Trophoblast cell (in vitro differentiated cells and primary cell): ENCODE measurements around the gene CCDC184.

Experiments used
- DNase-seq, 2 donors: peaks; one replicate each; pipeline ENCODE4 v3.0.0-alpha.2; 2016
- H2AFZ ChIP-seq: 2 replicates; pipeline ENCODE4 v1.6.1; 2013; ENCODE audit warnings: low read length, moderate library complexity, mild to moderate bottlenecking; ENCODE audit not compliant: insufficient read depth, poor library complexity
- H2AK5ac ChIP-seq: 2 replicates; pipeline ENCODE4 v1.6.1; 2013; ENCODE audit warnings: mild to moderate bottlenecking, low read length
- H2BK120ac ChIP-seq: 2 replicates; pipeline ENCODE4 v1.6.1; 2013; ENCODE audit warnings: low read length, mild to moderate bottlenecking, moderate library complexity; ENCODE audit not compliant: insufficient read depth, poor library complexity
- H2BK12ac ChIP-seq: 2 replicates; pipeline ENCODE4 v1.6.1; 2013; ENCODE audit warnings: mild to moderate bottlenecking, low read length, moderate library complexity
- H2BK5ac ChIP-seq: 2 replicates; pipeline ENCODE4 v1.6.1; 2013; ENCODE audit warnings: low read length, low read depth, moderate library complexity, mild to moderate bottlenecking; ENCODE audit not compliant: poor library complexity
- H3K14ac ChIP-seq: 2 replicates; pipeline ENCODE4 v1.6.1; 2013; ENCODE audit warnings: mild to moderate bottlenecking, low read length
- H3K18ac ChIP-seq: 2 replicates; pipeline ENCODE4 v1.6.1; 2013; ENCODE audit warnings: mild to moderate bottlenecking, low read length
- H3K23ac ChIP-seq: 2 replicates; pipeline ENCODE4 v1.6.1; 2013; ENCODE audit warnings: low read length
- H3K27ac ChIP-seq: 2 replicates; pipeline ENCODE4 v1.5.1; 2013; ENCODE audit warnings: low read depth, mild to moderate bottlenecking, inconsistent platforms, low read length, moderate library complexity
- H3K27me3 ChIP-seq: 2 replicates; pipeline ENCODE4 v1.6.1; 2013; ENCODE audit warnings: inconsistent platforms, mild to moderate bottlenecking, low read length, moderate library complexity; ENCODE audit not compliant: insufficient read depth
- H3K36me3 ChIP-seq, 2 experiments: 1 replicate in 1 of 2; 2 replicates in 1 of 2; pipeline ENCODE4 v1.6.1; 2013; ENCODE audit warnings: low read length in 2 of 2, mild to moderate bottlenecking in 2 of 2, moderate library complexity in 1 of 2; ENCODE audit not compliant: insufficient read depth in 2 of 2, control insufficient read depth in 1 of 2
- H3K4ac ChIP-seq: 2 replicates; pipeline ENCODE4 v1.6.1; 2013; ENCODE audit warnings: low read depth, mild to moderate bottlenecking, low read length, moderate library complexity
- H3K4me1 ChIP-seq, 2 experiments: 1 replicate in 1 of 2; 2 replicates in 1 of 2; pipeline ENCODE4 v1.6.1; 2013; ENCODE audit warnings: low read length in 2 of 2, mild to moderate bottlenecking in 2 of 2, moderate library complexity in 1 of 2; ENCODE audit not compliant: insufficient read depth in 2 of 2, control insufficient read depth in 1 of 2
- H3K4me2 ChIP-seq: 2 replicates; pipeline ENCODE4 v1.6.1; 2013; ENCODE audit warnings: inconsistent platforms, mild to moderate bottlenecking, low read length, moderate library complexity
- H3K4me3 ChIP-seq: 2 replicates; pipeline ENCODE4 v1.5.1; 2013; ENCODE audit warnings: mild to moderate bottlenecking, low read depth, low read length, inconsistent platforms
- H3K79me1 ChIP-seq: one replicate; pipeline ENCODE4 v1.6.1; 2013; ENCODE audit warnings: low read length
- H3K79me2 ChIP-seq: 2 replicates; pipeline ENCODE4 v1.6.1; 2013; ENCODE audit warnings: low read length, mild to moderate bottlenecking; ENCODE audit not compliant: control insufficient read depth, insufficient read depth, poor library complexity
- H3K9ac ChIP-seq: 2 replicates; pipeline ENCODE4 v1.6.1; 2013; ENCODE audit warnings: mild to moderate bottlenecking, low read length
- H3K9me3 ChIP-seq: 2 replicates; pipeline ENCODE4 v1.6.1; 2013; ENCODE audit warnings: low read depth, mild to moderate bottlenecking, control low read depth, inconsistent platforms, low read length; ENCODE audit not compliant: insufficient read depth
- H4K12ac ChIP-seq: 2 replicates; pipeline ENCODE4 v1.6.1; 2013; ENCODE audit warnings: low read depth, mild to moderate bottlenecking, low read length, moderate library complexity
- H4K8ac ChIP-seq: 2 replicates; pipeline ENCODE4 v1.6.1; 2013; ENCODE audit warnings: low read depth, mild to moderate bottlenecking, low read length, moderate library complexity
- H4K91ac ChIP-seq: one replicate; pipeline ENCODE4 v1.6.1; 2013; ENCODE audit warnings: low read depth, mild to moderate bottlenecking, low read length, moderate library complexity
- WGBS: extraction: QIAGEN DNeasy Blood & Tissue Kit; methylation state at CpG from one replicate; pipeline ENCODE4 v1.1.7; 2013; ENCODE audit warnings: missing lambda C conversion rate; ENCODE audit not compliant: insufficient read length, insufficient coverage; ENCODE audit errors: extremely low coverage; 5-methylcytosine and 5-hydroxymethylcytosine counted together

Gene CCDC184

DNA sequence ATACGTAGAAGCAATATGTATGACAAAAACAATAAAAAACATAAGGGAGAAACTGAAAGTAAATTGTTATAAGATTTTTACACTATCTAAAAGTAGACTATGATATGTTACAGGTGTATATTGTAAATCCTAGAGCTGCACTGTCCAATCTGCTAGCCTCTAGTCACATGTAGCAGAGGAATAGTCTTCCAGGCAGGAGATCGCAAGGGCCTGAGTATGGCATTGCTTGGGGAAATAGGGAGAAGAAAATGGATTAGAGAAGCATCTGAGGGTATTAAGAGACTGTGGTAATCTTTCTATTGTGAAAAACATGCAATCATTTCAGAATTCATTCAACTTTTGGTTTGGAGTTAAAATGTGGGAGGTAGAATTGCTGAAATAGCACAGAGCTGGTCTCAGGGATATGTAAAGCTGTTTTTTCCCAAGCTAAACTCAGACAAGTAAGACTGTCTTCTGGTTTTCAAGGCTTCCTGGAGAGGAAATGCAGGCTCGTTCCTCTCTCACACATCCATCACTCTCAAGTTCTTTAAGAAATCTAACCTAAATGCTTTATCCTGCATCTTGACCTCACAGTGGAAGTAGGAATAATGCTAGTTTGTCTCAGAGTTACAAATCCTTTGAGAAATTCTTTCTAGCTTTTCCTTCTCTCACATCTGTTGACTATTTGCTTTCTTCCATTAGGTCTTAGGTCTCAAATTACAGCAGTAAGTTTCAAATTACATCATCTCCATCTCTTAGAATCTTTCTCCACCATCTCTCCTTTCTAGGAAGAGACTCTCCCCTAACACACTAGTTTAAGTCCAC is 7.6 kb upstream of the CCDC184 start:
- no peak overlapping the region for H2BK120ac ChIP-seq
- H3K4me3 ChIP-seq, result no peak overlapping the region
- no peak overlapping the region for H3K9ac ChIP-seq
- H2BK12ac ChIP-seq, result no peak overlapping the region
- H4K91ac ChIP-seq, result no peak overlapping the region
- H3K36me3 ChIP-seq, result no peaks in the 10 kb centered on the region
- H3K14ac ChIP-seq, result no peak overlapping the region
- no peak overlapping the region for H2AK5ac ChIP-seq
- no peak overlapping the region for H4K8ac ChIP-seq
- H2BK5ac ChIP-seq, result no peak overlapping the region
- H3K23ac ChIP-seq, result no peak overlapping the region
- no peak overlapping the region for H3K4me2 ChIP-seq
- no peaks in the 10 kb centered on the region for H3K9me3 ChIP-seq
- no peaks in the 10 kb centered on the region for H3K27me3 ChIP-seq
- no peak overlapping the region for H3K18ac ChIP-seq
- H3K4me1 ChIP-seq, result no peaks in the 10 kb centered on the region
- H3K79me2 ChIP-seq, result no peaks in the 10 kb centered on the region
- no peak overlapping the region for H4K12ac ChIP-seq
- WGBS, result no CpG with 5 or more reads among the region's 3 CpGs
- no peak overlapping the region for H3K27ac ChIP-seq
- DNase-seq, result no peak
- no peaks in the 10 kb centered on the region for H3K79me1 ChIP-seq
- no peak overlapping the region for H3K4ac ChIP-seq
- no peak overlapping the region for H2AFZ ChIP-seq

DNA sequence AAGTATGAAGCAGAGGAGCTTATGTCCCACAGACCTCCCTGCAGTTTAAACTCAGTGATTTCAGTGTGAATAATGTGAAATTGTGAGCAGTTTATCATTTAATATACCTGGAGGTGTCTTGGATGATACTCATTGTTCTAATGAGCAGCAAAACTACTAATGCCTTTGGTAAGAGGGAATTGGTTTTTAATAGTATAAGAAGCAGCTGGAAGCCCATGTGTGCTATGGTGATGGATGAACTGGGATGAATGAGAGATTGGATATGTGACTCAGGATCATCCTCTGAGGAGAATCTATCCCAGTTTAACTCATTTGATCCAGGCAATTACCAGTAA is 7.1 kb upstream of the CCDC184 start:
- Histone ChIP-seq H2BK120ac (no peak overlapping the region), H3K4ac (no peak overlapping the region), H4K91ac (no peak overlapping the region), H4K8ac (no peak overlapping the region), H3K4me2 (no peak overlapping the region), H3K4me1 (no peaks in the 10 kb centered on the region), H3K4me3 (no peak overlapping the region), H3K36me3 (no peaks in the 10 kb centered on the region), H3K9ac (no peak overlapping the region), H3K27me3 (no peaks in the 10 kb centered on the region), H3K18ac (no peak overlapping the region), H2AK5ac (no peak overlapping the region), H2BK12ac (no peak overlapping the region), H4K12ac (no peak overlapping the region), H3K79me1 (no peaks in the 10 kb centered on the region), H3K14ac (no peak overlapping the region), H3K27ac (no peak overlapping the region), H3K79me2 (no peaks in the 10 kb centered on the region), H2AFZ (no peak overlapping the region), H3K9me3 (no peaks in the 10 kb centered on the region), H2BK5ac (no peak overlapping the region), H3K23ac (no peak overlapping the region)
- DNase-seq, result no peak

DNA sequence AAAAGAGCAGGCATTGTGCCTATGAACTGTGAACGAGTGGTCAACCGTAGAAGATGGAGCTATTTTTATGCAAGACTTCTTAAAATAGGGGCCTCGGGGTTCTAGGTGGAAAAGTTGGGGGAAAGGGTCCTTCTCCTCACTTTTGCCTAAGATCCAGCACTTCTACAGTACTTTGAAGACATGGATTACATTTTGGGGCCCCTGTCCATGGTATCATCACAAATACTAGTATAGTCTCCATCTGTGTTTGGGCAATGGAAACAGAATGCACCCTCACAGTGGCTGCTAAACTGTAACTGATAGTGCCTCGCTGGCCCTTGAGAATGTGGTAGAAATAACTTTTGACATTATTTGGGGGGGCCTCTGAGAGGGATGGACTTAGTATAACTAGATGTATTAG is 5.5 kb upstream of the CCDC184 start:
- Histone ChIP-seq H3K4me2 (no peak overlapping the region), H3K79me1 (no peaks in the 10 kb centered on the region), H3K9me3 (no peaks in the 10 kb centered on the region), H3K27ac (no peak overlapping the region), H4K91ac (no peak overlapping the region), H3K14ac (no peak overlapping the region), H2AFZ (no peak overlapping the region), H3K4me3 (no peak overlapping the region), H4K12ac (no peak overlapping the region), H2AK5ac (no peak overlapping the region), H3K18ac (no peak overlapping the region), H4K8ac (no peak overlapping the region), H2BK5ac (no peak overlapping the region), H3K27me3 (peaks cover 5% of the 10 kb centered on the region), H2BK12ac (no peak overlapping the region), H3K4ac (no peak overlapping the region), H3K36me3 (no peaks in the 10 kb centered on the region), H2BK120ac (no peak overlapping the region), H3K23ac (no peak overlapping the region), H3K79me2 (no peaks in the 10 kb centered on the region), H3K9ac (no peak overlapping the region), H3K4me1 (peaks cover 0 to 3% of the 10 kb centered on the region in 2 experiments)
- DNase-seq, result no peak
- WGBS, result no CpG with 5 or more reads among the region's 4 CpGs

DNA sequence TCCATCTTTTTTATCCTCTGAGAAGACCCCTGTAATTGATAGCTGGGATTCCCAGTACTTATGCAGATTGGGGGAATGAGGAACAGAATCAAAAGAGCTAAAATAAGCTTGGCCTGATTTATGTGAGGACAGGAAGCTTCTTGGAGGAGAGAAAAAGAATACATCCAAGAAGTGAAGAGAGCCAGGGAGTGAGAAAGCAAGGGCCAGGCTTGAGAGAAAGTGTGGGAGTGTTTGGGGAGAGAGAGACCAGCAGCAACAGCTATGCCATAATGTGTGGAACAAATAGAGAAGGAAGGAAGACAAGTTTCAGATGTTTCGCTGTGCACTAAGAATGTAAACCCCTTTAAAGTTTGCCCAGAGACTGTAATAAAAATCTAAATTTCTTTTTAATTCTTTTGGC is 4.0 kb upstream of the CCDC184 start:
- Histone ChIP-seq H2BK12ac (no peak overlapping the region), H3K4me1 (peaks cover 4 to 11% of the 10 kb centered on the region in 2 experiments), H3K79me2 (no peaks in the 10 kb centered on the region), H3K36me3 (no peaks in the 10 kb centered on the region), H3K9ac (no peak overlapping the region), H3K4ac (no peak overlapping the region), H2AK5ac (no peak overlapping the region), H4K91ac (no peak overlapping the region), H3K18ac (no peak overlapping the region), H3K14ac (no peak overlapping the region), H3K4me2 (no peak overlapping the region), H3K27ac (no peak overlapping the region), H4K12ac (no peak overlapping the region), H3K79me1 (no peaks in the 10 kb centered on the region), H4K8ac (no peak overlapping the region), H3K9me3 (no peaks in the 10 kb centered on the region), H3K4me3 (no peak overlapping the region), H3K27me3 (peaks cover 16% of the 10 kb centered on the region), H2BK120ac (no peak overlapping the region), H3K23ac (no peak overlapping the region), H2AFZ (no peak overlapping the region), H2BK5ac (no peak overlapping the region)
- DNase-seq, result no peak
- no CpG with 5 or more reads among the region's 1 CpG for WGBS
